GM18873 (cell line): Measurements from ENCODE around the gene CACNA1E.

Experiments used
- ATAC-seq: cut with Tn5 transposase; IDR thresholded peaks from one replicate; pipeline ENCODE4 v1.9.1; 2021; ENCODE audit warnings: mild to moderate bottlenecking, moderate library complexity, moderate number of reproducible peaks; ENCODE audit not compliant: unreplicated experiment, low FRiP score

The CACNA1E gene

DNA sequence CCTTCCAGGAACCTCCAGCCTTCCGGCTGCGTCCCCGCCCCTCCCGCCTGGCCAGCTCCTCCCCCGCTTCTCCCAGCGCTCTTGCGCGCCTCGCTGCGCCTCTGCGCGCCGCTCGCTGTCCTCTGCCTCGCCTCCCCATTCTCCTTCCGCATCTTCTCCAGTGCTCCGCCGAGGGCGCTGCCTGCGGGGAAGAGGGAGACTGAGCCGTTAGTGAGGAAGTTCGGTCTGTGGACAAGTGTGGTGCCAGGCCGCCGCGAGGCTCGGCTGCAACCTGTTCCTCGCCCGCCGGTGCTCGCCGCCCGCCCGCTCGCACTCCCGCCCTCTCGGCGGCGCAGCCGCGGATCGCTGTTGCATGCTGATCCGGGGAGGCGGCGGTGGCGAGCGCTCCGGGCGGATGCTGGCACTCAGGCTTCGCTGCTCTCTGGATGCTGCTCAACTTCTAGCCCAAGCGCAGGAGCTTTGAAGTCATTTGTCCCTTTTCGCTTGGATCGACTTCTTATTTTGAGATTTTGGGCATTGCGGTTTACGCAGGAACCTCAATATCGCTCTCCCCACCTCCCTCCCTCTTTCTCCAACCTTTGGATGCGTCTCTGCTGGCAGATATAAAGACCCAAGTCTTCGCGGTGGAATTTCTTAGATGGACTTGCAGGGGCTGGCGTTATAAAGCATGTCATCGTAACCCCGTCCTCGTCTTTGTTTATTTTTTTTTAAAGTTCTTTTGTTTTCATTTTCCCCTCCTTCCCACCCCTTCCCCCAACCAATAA is 614 bp upstream of the CACNA1E start:
- ATAC-seq: peak; percentile 41

DNA sequence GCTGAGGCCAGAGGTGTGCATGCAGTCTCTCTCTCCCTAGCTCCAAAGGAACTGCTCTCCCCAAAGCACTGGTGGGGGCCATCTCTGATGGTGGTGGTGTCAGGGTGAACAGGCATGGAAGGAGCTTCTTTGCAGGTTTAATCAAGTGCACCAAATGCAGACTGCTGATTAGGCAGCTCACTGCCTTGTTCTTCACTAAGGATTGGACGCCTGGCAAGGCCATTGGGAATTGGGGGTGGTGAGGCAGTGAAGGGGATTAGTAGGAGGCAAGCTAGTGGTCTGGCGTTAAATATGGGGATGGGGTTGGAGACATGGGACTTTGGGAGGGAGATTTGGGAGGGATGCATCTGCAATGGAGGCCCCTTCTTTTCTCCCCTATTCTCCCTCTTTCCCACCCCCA is 1.5 kb downstream of the CACNA1E start:
- no peak for ATAC-seq

DNA sequence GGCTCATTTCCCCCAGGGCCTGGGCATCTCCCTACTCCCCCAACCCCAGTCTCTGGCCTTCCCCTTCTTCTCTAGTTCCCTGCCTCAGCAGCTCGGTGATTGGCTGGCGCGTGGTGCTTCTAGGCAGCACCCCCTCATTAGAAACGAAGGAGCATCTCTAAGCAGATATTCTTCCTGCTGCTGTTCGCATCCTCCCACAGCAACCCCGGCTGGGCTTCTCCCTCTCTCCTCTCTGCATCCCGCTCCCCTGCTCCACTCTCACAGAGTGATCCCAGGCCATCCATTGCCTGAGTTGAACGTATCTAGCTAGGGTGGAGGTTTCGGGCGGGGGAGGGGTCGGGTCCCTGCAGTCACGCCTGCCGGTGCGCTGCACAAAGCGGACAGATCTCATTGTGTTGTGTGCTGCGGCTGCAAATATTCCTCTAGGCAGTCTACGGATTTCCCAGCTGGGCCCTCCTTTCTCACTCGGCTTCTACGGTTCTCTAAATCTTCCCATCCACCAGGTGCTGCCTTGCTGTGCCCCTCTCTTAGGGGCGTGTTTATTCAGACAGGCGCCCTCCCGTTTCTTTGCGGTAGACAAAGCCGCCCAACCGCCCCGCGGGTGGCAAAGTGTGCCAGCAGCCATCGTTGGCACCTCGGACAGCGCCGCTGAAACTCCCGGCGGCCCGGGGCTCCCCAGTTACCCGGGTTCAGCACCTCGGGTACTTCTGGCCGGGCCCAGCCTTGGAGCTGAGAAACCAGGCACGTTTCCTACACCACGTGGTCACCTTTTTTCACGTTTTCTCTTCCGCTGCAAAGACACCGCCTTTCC is 2.2 kb downstream of the CACNA1E start:
- no peak for ATAC-seq

DNA sequence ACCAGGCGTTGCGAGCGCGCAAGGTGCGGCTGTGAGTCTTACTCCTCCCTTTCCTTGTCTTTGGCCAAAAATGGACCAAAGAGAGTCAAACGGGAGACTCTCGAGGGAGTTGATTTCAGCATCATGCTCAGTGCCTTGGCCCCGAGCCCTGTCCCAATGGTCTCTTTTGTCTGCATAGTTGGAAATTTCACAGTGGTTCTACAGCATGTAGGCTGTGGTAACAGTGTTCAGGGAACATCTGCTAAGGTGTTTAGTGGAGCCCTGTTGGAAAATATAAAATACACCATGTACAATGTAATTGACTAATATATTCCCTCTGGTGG is 2.7 kb downstream of the CACNA1E start:
- ATAC-seq: no peak

DNA sequence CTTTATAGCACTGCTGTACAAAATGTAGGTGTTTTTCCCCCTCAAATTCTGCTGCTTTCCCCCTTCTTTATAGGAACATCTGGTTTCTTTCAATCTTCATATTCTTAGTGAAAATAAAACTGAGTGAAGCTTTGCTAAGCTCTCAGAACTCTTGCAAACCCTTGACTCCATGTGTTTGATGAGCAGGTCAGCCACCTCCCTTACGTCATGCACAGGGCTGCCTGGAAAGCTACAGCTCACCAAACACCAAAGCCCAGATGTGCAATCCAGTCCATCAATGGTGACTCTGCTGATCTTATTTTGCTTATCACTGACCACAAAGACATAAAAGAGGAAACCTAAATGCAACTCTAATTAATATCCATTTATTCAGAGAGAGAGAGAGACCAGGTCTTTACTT is 5.5 kb downstream of the CACNA1E start:
- ATAC-seq: no peak

DNA sequence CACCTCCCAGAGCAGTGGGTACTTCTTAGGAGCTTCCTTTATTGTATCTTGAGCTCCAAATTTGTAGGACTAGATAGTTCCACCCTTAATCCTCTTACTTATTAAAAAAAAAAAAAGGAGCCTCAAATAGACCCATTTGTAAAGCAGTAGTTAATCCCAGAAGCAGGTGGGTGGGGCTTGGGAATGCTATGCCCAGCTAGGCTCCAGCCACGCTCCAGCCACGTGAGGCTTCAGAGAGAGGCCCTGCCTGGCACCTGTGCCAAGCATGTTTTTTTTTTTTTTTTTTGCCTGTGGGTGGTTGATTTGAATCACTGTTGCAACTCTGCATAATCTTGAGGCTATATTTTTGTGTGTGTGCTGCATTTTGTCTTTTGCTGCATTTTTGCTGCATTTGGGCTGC is 7.0 kb downstream of the CACNA1E start:
- ATAC-seq: no peak

DNA sequence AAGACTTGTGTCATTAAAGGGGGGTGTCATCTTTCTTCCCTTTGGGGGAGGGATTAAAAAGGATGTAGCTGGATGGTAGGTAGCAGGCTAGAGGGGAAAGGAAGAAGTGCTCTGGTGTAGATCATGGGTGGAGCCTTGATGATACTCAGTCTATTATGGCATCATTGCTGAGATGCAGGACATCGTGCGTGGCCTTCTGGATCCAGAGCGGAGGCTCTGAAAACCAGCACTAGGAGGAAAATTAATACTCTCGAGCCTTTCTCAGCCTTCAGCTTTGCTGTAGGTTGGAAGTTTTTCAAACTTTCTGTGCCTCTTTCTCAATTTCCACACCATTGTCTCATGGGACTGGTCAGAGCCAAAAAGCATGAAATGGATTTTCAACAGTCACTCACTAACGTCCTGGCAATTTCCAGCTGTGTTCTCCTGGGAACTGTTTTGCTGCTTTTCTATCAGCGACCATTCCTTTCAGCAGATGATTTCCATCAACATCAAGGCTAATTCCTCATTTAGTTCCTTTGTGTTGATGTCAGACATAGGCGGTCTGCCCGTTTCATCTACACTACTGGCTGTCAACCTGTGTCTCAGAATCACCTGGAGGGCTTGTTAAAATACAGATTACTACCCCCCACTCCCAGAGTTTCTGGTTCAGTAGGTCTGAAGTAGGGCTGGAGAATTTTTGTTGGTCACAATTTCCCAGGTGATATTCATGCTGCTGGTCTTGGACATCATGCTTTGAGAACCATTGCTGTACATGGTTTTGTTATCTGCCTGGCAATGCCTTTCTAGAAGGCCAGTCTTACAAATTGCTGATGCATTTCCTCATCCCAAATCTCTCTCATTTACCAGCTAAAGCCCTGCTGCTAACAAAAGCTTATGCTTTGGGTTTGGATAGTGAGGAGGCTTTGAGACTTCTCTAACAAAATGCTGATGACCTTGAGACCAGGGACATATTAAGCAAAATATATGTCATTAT is 7.7 kb downstream of the CACNA1E start:
- no peak for ATAC-seq

DNA sequence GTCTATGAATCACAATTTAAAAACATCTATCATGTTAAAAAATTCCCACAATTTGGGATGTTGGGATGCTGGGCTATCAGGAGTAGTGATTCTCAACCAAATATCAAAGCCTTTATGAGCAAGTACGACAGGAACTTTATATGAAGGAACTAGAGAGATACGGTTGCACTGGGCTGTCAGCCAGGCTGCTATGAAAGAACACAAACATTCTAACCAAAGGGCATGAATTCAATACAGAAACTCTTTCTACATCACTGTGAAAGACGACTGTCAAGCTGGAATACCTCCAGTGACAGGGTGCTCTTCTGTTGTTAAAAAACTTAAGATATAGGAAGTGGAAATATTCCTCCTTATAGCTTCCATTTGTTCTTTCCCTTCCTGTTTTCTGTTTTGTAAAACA is 9.8 kb downstream of the CACNA1E start:
- no peak for ATAC-seq

DNA sequence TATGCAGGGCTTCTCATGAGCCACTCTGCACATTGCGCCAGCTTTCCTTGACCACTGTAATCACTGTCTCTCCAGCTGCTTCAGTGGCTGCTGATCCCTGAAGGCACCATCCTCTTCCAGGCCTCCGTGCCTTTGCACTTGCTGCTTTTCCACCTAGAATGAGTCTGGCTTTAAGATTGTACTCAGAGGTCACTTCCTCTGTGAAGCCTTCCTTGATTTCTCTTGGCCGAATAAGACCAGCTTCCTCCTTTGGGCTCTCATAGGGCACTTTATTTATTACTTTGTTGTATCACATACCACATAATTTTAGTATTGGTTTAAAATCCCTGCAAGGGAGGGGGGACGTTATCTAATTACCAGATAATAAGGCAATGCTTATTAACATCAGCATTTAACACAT is 10.6 kb downstream of the CACNA1E start:
- ATAC-seq: no peak

DNA sequence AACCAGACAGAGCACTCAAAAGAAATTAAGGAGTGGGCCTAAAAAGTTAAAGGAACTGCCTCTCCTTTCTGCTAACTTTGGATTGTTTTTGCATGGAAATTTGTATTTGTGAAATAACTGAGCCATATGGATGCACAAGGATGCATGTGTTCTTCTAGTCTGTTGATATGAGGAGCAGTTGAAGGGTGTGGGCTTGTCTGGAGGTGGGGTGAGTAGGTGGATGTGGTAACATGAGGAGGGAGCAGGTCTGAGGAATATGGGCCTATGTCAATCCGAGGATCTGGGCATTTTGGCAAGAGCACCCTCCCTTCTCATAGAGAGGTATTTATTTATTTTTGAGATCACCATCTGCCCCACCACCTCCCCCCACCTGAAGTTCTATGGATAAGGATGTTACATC is 13.4 kb downstream of the CACNA1E start:
- no peak for ATAC-seq

DNA sequence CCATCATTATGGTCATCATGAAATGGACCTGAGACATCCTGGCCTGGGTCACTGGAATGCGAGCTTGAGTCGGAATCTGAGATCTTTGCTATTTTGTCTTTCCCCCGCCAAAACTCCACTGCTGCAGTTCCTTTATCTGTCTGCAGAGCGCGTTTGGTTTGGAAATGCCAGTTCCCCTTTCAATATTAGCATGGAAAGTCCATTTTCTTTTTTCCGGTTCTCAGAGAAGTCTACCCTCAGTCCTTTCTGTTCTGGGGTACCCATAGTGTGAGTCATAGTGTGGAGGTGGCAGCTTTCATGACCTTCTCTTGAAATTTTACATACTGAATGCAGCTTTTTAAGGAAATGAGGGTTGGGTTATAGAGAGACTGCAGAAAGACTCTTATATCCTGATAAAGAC is 14.6 kb downstream of the CACNA1E start:
- no peak for ATAC-seq

DNA sequence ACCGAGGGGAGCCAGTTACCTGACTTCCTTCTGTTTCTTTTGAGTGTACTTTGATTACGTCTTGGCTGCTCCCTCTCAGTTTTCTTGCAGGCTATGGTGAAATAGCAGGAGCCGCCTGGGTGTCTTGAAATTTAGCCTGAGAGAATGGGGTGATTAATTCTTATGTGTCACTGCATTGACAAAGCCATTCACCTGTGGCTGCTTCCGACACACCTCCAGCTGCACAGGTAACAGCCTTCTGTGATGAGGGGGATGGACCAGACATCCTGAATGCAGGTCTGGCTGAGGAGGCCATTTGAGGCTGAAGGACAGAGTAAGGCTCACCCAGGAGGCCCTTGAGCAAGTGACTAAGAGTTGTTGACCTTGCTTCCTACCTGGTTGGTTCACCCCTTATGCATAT is 16.5 kb downstream of the CACNA1E start:
- ATAC-seq: no peak

DNA sequence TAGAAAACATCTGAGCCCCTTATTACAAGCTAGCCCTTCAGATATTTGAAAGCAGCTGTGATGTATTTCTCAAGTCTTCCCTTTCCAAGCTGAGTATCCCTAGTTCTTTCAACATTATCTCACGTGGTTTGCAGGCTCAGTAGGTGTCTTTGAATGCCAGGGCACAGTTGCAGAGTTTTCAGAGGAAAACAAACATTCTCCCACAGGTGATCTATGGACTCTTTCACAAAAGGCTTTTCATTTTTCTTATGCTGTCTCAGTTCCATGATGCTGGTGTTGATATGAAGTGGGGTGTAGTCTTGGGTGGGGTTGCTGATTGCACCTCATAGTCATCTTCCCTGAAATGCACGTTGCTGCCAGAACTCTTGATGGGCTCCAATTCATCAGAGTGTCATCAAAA is 17.3 kb downstream of the CACNA1E start:
- ATAC-seq: no peak

DNA sequence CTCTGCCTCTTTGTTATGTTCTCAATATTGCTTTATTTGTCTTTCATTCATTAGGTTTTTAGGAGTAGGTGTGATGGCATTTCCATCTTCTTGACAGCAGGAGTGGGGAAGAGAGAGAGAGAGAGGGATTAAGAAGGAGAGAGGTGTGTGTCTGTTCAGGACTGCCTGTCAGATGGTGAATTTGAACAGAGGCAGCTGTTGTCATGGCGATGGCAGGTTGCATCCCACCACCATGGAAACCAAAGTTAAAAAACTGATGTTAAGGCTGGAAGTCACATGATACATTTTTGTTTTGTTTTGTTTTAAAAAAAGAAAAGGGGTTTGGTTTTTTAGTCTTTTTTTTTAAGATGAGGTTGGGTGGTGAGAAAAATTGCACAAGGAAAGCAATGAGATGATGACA is 18.3 kb downstream of the CACNA1E start:
- no peak for ATAC-seq

DNA sequence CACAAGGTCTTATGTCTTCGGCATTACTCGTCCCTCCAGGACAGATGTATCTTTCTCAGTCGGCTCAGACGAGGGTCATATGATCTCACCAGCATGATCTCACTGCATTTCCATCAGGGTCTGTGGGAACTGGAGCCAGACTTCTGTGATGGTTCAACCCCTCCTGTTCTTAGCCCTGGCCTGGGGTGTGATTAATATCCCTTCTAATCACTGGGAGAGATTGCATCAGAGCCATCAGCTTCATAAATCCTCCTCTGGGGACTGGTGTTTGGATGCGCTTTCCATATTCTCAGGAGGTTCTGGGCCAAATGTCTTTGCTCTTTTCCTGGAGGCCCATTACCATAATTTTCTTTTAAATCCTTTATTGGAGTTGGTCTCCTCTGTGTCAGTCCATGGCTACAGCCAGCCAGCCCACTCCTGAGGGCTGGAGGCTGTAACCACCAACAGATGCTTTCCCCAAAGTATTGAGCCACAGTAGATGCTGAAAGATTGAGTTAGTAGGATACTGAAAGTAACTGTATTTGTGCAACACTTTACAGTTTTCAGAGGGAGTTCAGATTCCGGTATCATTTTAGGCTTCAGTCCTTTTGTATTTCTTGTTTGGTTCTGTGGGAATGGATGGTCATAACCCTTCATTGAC is 20.0 kb downstream of the CACNA1E start:
- no peak for ATAC-seq

DNA sequence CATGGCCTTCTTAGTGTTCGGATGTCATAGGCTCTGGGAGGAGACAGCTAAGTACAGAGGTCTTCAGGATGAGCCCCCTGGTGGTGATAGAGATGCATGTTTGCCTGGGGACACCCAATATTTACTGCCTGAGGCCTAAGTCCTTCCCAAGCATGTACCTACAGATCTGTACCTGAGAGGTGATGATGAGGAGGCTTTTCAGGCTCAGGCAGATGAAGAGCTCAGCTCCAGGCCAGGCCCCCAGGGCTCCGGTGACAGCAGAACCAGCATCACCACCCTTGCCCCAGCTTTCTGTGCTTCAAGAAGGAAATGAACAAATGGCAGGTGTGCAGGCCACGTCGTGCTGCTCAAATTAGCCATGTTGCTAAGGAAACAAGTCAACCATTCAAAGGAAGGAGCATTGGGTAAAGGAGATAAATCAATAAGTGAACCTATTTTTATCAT is 21.1 kb downstream of the CACNA1E start:
- peak; percentile 45 for ATAC-seq

DNA sequence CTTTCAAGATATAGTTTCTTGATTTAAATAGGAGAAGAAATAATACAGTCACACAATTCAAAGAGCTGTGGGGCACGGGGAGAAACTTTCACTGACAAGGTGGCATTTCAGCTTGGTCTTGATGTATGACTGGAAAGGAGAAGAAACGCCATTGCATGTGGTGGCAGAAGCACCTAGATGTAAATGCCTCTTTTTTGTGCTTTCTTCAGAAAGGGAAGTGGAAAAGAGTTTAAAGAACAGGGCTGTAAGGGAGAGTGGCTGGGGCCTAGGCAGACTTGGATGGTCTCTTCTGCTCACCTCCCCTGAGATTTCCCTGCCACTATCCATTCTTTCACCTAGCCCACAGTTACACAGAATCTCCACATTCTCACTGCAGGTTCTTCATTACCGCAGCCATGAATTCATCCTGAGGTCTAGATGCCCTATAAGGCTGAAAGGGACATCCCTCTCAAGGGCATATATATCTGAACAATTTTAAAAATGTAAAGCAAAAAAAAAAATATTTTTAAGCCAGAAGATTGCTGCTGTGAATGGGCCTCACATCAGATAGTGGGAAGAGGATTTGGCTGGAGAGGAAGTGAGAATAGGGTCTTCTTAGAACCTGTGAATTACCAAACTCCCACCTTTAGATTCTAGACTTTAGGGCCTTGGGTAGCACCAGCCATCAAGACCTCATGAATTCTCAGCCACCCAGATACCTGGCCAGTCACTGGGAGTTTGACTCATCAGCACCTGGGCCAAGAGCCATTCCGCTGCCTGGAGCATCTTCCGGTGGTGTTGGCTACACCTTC is 23.4 kb downstream of the CACNA1E start:
- no peak for ATAC-seq

DNA sequence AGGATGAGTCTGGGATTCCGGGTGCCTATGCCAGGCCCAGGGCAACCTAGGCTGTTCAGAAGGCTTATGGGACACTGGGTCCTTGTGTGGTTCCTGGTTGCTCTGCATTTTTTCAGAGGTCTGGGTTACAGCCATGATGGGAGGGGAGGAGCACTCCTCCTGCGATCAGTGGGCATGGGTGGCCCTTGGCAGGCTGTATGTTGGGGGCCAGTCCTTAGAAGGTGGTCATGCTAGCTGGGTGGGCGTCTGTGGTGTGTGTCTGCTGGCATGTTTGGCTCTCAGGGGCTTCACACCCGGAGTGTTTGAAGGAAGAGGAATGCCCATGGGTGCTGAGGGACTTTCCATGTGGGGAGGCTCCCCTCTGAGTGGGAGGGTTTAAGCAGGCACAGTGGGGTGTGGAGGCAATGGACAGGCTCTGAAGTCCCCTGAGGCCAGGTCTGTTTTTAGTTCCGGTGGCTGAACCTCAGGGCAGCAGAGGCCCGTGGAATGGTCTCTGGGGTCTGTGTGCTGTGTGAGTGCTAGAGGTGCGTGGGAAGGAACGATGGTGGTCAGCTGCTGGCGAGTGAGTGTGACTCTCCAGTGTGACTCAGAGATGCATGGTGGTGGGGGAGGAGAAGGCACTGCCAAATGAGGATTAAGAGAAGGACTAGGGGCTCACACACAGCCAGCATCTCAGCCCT is 25.3 kb downstream of the CACNA1E start:
- ATAC-seq: no peak

DNA sequence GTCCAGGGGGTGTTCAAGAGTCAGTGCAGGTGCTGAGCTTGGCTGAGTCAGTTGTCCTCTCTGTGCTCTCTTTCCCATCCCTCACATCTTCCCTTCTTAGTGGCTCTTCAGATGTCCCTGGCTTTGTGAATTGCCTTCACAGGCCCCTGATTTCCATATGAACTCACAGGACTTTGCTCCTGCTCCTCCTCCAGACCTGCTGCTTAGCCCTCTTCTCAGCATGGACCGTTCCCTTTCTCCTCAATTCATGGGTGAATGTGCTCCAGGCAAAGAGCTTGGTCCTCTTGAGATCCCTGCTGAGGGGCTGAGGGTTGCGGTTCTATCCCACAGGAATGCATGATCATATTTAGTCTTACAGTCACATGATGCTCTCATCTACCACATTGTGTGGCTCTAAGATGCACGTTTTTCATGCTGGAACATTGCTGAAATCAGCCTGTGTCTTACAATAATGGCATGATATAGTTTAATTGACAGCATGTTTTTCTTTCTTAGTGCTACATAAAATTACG is 30.5 kb downstream of the CACNA1E start:
- no peak for ATAC-seq
